Measurements from ENCODE around the gene JAKMIP3.

The JAKMIP3 gene

DNA sequence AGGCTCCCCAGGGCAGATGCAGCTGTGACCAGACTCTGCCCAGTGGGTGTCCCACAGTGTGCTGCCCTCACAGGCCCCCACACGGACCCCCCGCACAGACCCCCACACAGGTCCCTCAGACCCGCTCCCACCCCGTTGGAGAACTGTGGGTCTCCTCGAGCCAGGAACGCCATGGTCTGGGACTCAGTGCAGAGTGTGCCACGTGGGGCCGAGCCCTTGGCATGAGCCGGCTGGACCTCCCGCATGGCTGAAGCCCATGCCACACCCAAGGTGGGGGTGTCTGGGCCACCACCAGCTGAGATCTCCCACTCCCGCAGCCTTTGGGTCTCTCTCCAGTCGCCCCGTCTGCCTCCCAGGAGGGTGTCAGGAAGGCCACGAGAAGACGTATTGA is 34.3 kb downstream of the JAKMIP3 start:
- no peak for DNase-seq

- DNase-seq = no peak
Observed at GRCh38 chr10:132100556-132101349, 35.0 kb downstream of the JAKMIP3 start.

- no peak for DNase-seq
Observed at GRCh38 chr10:132101529-132101928, 35.8 kb downstream of the JAKMIP3 start.

GRCh38 chr10:132102071-132102716 is 36.4 kb downstream of the JAKMIP3 start:
- no peak for DNase-seq

DNA sequence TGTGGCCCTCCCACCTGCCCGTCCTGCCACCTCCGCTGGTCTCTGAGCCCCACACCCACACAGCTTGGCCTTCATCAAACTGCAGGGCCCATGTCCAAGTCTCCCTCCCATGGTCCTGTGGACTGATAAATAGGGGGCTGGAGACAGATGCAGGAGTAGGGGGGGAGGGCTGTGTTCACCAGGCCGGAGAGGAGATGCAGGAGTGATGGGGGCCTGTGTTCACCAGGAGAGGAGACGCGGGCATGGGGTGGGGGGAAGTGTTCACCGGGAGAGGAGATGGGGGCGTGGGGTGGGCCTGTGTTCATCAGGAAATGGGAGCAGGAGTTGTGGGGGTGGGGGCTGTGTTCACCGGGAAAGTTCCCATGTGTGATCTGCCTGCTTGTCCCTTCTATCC is 37.0 kb downstream of the JAKMIP3 start:
- no peak for DNase-seq

DNA sequence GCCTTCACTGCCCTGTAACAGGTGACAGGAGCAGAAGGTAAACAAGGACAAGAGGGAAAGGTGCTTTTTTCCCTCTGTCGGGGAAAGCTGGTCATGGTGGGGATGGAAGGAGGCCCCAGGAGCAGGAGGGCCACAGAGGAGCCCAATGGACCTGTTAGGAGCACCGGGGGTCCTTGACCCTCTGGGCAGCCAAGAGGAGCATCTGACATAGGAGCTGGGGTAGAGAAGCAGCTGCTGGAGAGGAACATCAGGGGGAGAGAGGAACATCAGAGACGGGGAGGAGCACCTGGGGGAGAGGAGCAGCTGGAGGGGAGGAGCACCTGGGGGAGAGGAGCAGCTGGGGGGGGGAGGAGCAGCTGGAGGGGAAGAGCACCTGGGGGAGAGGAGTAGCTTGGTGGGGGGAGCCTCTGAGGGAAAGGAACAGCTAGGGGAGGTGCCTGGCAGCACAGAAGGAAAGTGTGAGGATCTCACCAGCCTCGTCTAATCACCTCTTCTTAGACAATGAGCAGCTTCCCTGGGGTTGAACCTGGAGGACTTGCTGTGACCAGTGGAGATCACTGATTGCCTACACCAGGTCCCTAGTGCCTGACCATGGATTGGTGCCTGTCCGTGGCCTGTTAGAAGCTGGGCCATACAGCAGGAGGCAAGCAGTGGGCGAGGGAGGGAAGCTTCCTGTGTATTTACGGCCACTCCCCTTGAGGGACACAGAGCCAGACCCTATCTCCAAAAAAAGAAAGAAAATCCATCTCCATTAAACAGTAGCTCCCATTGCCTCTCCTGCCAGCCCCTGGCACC is 37.6 kb downstream of the JAKMIP3 start:
- DNase-seq = no peak

DNA sequence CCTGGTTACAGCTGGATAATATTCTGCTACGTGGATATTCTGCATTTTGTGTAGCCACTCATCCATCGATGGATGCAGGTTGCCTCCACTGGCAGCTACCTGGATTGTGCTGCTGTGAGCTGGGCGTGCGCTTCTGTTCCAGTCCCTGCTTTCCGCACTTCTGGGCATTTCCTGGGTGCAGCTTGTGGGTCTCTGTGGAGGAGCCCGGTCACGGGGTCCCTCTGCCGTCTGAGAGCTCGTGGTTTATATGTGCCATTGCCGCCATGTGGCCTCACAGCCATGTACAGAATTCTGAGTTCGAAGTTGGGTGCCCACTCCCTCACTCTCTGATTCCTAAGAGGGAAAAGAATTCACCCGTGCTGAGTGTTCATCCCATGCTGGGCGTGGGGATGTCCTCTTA is 38.3 kb downstream of the JAKMIP3 start:
- no peak for DNase-seq

DNA sequence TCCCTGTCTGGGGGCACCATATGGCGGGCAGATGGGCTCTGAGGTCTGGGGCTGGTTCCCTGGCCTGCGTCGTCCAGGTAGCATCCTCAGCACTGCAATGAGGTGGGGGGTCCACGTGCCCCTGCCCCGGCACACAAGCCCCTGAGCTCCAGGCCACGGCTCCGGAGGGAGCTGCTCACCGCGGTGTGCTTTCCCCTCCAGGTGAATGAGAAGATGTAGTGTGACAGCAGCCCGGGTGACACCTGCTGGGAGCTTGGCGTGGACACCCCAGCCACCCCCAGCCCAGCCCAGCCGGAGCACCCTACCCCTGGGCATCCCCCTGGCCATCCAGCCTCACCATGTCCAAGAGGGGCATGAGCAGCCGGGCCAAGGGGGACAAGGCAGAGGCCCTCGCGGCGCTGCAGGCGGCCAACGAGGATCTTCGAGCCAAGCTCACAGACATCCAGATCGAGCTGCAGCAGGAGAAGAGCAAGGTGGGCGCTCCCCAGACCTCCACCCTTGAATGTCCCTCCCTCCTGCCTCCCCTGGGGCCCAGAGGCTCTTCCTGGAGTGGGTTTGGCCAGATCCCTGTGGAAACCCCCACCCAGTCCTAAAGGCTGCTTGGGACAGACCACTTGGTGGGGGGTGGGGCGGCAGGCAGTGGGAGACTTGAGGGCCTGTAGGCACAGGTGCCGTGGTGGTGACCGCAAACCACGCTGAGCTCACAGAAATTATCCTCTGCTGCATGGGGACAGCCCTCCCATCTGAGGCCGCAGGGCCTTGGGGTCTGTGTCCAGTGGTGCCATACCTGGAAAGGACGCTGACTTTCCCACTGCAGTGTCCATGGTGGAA is 38.9 kb downstream of the JAKMIP3 start:
- no peak for DNase-seq

- DNase-seq = no peak
Observed at GRCh38 chr10:132105302-132105995, 39.7 kb downstream of the JAKMIP3 start.

DNA sequence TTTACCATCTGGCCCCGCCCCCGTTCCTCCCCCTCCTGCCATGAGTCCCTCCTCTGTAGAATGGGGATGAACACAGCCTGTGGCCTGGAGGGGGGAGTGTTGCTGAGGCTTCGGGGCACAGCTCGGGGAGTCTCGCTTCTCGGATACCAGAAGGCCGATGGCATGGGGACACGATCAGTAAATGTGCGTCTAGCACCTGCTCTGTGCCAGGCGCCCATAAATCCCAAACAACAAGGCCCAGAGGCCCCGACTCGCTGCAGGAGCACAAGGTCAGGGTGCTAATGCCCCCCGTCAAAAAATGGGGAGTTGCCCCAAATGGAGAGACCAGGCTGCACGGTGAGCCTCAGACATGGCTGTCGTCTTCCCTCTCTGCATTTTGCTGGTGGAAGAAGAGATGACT is 40.7 kb downstream of the JAKMIP3 start:
- no peak for DNase-seq

- DNase-seq = no peak
Observed at GRCh38 chr10:132107186-132107948, 41.6 kb downstream of the JAKMIP3 start.

DNA sequence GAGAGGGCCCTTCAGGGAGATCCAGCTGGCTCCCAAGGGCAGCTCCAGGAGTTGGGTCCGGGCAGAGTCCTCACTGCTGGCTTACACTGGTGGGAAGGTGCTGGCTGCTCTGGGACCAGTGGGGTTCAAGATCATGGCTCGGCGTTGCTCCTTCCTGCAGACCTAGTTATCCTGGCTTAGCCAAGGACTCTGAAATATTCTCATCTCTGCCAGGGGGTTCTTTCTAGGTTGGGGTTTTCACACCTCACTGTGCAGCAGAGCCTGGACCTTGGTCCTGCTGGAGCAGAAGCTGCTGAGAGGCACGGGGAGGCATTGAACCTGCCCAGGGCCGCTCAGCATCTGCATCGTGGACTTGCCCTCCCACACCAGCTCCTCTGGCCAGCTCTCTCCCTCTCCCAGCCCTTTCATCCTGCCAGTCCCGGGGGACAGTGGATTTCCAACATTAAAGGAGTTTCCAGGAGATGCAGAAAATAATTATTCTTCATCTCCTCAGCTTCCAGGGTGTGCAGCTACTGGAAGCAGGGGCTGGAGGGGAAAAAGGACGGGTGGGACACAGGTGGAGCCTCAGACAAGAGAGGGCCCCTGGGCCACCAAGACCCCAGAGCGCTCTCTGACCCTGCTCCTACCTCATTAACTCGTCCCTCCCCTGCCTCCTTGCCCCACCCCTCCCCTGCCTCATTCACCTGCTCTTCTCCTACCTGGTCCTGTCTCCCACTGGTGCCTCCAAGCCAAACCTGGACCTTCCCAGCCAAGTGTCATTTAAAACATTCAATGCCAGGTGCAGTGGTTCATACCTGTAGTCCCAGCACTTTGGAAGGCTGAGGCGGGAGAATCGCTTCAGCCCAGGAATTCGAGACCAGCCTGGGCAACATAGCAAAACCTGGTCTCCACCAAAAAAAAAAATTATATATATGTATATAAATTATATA is 42.5 kb downstream of the JAKMIP3 start:
- DNase-seq = no peak

DNA sequence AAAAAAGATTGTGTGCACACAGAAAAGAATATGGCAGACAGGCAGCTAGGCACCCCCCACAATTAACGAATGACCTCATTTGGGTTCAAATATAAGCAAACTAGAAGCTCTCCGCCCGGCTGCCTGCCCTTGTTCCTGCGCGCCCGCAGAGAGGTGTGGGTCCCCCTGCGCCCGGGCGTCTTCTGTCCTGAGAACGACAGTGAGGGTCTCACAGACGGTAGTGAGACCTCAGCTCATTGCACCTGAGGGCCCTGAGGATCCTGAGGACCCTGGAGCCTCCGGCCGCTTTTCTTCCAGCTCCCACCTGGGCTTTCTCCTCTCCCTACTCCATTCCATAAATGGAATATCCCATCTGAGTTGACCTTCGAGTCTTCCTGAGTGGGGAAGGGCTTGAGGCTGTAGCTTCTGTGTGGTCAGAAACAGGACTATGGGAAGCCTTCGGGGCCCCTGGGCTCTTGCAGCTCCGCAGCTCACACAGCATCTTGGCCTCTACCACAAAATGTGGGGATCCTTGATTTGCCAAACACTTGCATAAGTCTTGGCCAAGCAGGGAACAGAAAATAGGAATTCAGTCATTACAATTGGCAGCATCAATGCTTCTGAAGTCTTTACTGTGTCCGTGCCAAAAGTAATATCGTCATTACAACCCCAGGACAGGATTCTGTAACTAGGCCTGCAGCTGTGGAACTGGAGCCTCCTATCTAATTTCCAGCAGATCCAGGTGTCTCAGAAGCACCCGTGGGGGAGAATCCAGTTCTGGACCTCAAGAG is 43.8 kb downstream of the JAKMIP3 start:
- no peak for DNase-seq

GRCh38 chr10:132110111-132110521 is 44.4 kb downstream of the JAKMIP3 start:
- DNase-seq = no peak

DNA sequence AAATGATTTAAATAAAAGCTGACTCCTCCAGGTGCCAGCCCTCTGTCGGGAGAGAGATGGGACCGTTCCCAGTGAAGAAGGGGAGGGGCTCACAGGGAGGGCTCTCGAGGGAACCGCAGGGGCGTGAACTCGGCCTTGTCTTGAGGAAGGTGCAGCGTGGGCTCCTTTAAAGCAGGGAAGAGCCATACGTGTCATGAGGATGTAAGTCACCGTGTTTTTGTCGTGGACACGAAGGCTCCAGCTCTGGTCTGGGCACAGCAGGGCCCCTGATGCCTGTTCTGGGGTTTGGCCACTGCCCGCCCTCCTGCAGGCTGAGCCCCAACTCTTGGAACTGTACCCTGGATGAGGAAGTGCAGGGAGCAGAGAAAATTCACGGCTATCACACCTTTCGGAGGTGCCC is 45.0 kb downstream of the JAKMIP3 start:
- no peak for DNase-seq

DNA sequence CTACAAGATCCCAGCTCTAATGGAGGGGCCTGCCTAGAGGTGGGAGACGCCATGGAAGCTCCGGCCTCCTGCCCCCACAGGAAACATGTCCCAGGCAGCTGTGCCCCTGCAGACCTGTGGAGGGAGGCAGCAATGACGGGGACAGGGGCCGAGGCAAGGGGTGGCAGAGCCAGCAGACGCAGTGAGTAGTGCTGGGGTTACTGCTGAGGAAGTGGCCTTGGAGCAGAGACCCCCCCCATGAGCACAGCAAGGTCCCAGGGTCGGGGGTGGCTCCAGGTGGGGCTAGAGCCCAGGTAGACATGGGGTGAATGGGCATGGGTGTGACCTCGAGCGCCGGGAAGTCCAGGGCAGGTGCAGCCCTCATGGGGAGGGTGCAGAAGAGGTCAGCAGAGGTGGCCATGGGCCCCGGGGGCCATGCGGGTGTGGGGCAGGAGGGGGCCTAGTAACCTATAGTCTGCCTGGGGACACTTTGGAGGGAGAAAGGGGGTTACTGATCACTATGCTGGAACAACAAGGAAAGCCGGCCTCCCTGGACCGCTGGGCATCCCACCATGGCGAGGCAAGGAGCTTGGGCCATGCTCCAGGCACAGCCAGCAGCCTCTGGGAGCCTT is 45.5 kb downstream of the JAKMIP3 start:
- no peak for DNase-seq

GRCh38 chr10:132111871-132112341 is 46.2 kb downstream of the JAKMIP3 start:
- no peak for DNase-seq

DNA sequence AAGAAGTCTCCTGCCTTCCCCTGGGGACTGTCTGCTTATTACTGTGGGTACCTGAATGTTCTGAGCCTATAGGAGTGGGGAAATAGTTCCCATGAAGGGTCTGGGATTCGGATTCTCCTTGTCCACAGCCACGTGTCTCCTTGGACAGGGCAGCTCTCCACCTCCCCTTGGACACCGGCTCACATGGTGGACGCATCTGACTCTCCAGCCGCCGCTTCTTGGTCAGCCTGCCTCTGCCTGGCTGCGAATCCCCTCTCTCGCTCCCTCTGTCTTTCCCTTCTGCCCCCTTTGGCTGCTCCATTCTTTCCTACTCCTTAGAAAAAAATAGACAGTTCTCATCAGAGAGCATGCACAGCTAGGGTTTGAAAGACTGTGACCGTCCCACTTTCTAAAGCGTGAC is 46.9 kb downstream of the JAKMIP3 start:
- no peak for DNase-seq

DNA sequence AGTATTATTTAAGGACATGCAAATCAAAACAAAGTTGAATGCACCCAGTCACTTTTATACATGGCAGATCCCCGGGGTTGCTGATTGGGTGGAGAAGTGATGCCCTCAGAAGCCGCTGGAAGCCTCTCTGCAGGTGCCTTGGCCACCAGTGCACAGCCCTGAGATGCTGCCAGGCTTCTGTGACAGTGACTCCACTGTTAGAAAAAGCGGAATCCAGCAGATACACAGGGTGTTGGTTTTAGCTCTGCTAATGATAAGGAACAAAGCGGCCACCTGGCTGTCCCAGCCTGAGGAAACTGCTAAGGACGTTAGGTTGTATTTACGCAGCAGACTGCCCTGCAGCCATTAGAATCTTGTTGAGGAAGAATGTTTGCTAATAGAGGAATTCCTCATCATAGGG is 47.5 kb downstream of the JAKMIP3 start:
- DNase-seq = no peak

Measured in fibroblast of skin of right biceps (primary cell).